Left kidney (tissue), 2 donors: ENCODE measurements around the gene TUB. TPM values are rescaled to one million over a fixed set of nuclear protein-coding genes. Genes with fewer than 3 reads are reported as not detected.

Source experiments
- DNase-seq: peaks from one replicate; pipeline ENCODE4 v3.0.0-alpha.2; 2013
- polyA plus RNA-seq: library from polyadenylated mRNA; unstranded; fragments of 120-200 nt; gene quantifications from one replicate; pipeline ENCODE4 v1.2.1, GENCODE V29; 2013; ENCODE audit not compliant: insufficient read length

TUB gene
- polyA plus RNA-seq, 1 donor, result 27.2 TPM

DNA sequence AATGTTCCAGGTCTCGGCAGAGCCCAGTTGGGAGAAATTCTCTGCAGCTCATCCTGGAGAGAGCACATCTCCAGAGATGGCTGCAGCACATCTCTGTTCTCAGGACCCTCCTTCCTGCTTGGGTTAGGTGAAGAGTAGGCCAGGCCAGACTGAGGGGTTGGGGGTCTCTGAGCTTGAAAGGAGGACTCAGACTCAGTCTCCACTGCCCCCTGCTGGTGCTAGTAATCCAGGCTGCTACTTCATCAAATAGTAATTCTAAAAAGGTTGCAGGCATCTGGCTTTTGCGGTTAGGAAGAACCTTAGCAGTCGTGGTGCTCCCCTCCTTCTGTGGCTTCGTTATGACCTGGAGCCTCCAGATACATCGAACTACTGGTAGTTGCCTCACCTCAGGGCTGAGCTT lies 9.7 kb downstream of the TUB start:
- DNase-seq, result no peak

GRCh38 chr11:8091721-8092120 lies 10.7 kb downstream of the TUB start:
- DNase-seq, result no peak

- no peak for DNase-seq
Measured at GRCh38 chr11:8092587-8093424, 11.8 kb downstream of the TUB start.

DNA sequence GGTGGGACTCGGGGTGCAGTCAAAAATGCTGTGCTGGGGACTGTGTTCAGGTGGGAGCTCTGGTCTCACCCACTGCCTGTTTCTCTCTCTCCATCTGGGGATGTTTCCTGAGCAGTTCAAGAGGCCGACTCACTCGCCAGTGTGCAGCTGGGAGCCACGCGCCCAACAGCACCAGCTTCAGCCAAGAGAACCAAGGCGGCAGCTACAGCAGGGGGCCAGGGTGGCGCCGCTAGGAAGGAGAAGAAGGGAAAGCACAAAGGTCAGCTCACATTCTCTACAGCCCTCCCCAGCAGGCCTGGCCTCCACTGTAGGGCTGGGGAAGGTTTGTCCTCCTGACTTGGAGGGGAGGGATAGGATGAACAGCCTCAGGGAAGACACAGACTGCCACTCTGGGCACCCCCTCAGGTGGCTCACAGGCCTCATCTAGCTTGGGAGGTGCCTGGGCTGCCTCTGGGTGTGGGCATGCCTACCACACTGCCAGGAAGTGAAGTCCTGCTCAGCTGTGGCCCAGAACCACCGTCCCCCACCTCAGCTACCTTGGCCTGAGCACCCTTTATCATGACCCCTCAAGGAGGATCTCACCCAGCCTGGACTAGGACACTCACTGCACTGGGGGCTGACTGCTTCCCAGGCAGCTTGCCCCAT lies 13.0 kb downstream of the TUB start:
- DNase-seq, result no peak

GRCh38 chr11:8094656-8095055 lies 13.6 kb downstream of the TUB start:
- no peak for DNase-seq

- DNase-seq, result no peak
Measured at GRCh38 chr11:8095371-8095770, 14.4 kb downstream of the TUB start.

GRCh38 chr11:8095806-8096522 lies 15.0 kb downstream of the TUB start:
- no peak for DNase-seq

GRCh38 chr11:8096575-8096974 lies 15.6 kb downstream of the TUB start:
- DNase-seq, result no peak

GRCh38 chr11:8097062-8097461 lies 16.1 kb downstream of the TUB start:
- DNase-seq, result no peak

- no peak for DNase-seq
Measured at GRCh38 chr11:8097468-8097867, 16.5 kb downstream of the TUB start.

DNA sequence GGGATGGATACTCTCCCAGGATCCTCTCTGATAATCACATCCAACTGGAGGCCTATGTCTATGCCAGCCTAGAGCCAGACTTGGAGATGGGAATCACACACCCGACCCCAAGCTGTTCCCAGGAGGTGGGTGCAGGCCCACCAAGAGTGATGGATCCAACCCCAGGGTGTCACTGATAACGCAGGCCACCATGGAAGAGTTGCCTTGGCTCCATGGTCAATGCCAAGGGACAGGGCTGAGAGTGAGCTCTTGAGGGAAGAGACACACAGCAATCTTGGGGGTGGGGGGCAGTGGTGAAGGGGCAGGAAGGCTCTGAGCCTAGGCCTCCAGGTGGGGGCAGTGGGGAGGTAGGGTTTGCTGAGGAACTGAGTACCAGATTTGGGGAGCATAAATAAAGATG lies 16.9 kb downstream of the TUB start:
- no peak for DNase-seq

DNA sequence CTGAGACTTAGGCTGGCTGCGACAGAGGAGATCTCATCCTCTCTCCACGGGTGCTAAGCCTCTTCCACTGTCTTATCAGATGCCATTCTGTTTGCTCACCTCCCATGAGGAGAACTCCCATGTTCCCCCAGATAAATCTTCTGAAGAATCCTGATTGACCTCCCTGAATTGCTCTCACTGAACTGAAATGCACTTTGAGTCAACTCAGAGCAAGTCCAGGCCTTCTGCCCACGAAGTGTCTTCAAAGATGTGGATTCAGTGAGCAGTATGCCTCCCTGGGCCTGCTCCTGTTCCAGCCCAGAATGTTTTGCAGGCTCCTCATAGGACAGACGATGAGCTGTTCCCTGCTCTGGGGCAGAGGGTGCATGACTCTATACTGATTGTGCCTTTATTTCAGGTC lies 17.4 kb downstream of the TUB start:
- DNase-seq, result no peak

GRCh38 chr11:8098879-8099278 lies 17.9 kb downstream of the TUB start:
- no peak for DNase-seq

- peak; percentile 75 for DNase-seq
Measured at GRCh38 chr11:8099291-8099899, 18.4 kb downstream of the TUB start.

GRCh38 chr11:8100158-8100557 lies 19.1 kb downstream of the TUB start:
- DNase-seq, result no peak

GRCh38 chr11:8100605-8101004 lies 19.6 kb downstream of the TUB start:
- no peak for DNase-seq

GRCh38 chr11:8101421-8101820 lies 20.4 kb downstream of the TUB start:
- no peak for DNase-seq

DNA sequence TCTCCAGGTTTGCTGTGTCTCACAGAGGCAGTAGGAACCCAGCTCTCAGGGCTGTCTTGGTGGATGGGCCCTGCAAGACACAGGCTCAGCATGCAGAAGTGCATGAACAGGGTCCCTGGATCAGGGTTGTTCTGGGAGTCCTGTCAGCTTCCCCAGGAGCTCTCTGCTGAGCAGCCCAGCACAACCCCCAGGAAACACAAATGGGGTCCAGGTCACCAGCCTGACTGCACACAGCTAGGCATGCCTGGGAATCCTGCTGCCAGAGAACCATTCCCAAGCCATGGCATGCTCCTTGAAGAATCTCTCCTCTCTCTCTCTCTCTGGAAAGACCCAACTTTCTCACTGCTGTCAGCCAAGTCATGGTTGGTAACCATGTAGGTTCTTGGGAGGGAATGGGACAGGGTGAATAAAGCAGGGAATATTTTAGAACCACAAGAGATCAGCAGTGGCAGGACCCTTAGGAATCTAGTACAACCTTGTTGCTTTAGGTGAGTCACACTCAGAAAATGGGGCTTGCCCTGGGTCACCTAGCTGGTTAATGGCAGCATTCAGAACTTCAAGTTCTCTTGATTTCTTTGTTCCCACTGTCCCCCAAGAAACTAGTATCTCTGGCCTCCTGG lies 21.4 kb downstream of the TUB start:
- no peak for DNase-seq

DNA sequence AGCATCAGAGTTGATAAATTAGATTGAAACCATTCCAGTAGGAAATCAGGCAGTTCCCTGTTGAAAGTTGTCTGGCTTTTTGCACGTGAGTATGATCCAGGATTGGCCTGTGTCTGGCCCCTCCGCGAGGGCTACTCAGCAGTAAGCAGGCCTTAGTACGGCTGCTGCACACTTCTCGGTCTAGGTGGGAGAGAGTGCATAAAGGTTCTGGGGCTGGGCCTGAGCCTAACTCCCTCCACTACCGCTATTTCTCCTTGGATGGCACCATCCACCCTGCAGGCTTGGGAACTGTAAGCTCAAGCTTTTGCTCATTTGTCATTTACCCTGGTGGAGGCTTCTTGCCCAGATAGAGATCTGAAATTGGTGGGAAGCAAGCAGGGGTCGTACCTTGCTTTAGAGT lies 22.0 kb downstream of the TUB start:
- DNase-seq, result no peak

- DNase-seq, result no peak
Measured at GRCh38 chr11:8103909-8104308, 22.9 kb downstream of the TUB start.

- DNase-seq, result no peak
Measured at GRCh38 chr11:8105133-8105532, 24.1 kb downstream of the TUB start.

DNA sequence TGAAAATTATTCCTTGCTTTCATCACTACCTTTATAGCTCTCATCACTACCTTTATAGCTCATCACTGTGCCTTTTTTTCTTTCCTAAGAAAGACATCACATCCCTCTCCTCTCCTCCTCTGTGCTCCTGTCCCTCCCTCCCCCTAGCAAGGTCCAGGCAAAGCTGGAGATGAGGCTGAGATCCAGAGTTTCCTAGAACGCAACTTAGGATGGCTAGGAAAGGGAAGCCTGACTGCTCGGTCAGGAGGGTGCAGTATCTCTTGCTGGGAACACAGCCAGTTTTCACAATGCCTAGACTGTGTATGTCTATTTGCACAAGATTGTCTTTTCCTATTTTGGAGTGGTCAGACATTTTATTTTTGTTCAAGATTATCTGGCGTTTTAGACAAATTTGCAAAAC lies 24.7 kb downstream of the TUB start:
- DNase-seq, result no peak
